Endometrial microvascular endothelial cells (primary cell): ENCODE data around the gene ATP1B2. TPM values are rescaled to one million over a fixed set of nuclear protein-coding genes. Genes with fewer than 3 reads are reported as not detected.

Source experiments
- in situ Hi-C: cut with HindIII; loops from 2 replicates; pipeline ENCODE4 v1.10.0; 2017; ENCODE audit warnings: low sequenced_read_pairs, low pct_unique_long_range_greater_than_20kb; ENCODE audit errors: inconsistent ontology term
- total RNA-seq: library from RNA; depleted of rRNA; stranded (reverse); fragments of >200 nt; gene quantifications from one replicate; pipeline ENCODE4 v1.2.3, GENCODE V29; 2015; ENCODE audit errors: inconsistent ontology term

The ATP1B2 gene
- total RNA-seq, 1 donor from 2014 or later = not detected

- in situ Hi-C loops = no loop called here
Measured at GRCh38 chr17:7703584-7704479, 53.1 kb downstream of the ATP1B2 start.

DNA sequence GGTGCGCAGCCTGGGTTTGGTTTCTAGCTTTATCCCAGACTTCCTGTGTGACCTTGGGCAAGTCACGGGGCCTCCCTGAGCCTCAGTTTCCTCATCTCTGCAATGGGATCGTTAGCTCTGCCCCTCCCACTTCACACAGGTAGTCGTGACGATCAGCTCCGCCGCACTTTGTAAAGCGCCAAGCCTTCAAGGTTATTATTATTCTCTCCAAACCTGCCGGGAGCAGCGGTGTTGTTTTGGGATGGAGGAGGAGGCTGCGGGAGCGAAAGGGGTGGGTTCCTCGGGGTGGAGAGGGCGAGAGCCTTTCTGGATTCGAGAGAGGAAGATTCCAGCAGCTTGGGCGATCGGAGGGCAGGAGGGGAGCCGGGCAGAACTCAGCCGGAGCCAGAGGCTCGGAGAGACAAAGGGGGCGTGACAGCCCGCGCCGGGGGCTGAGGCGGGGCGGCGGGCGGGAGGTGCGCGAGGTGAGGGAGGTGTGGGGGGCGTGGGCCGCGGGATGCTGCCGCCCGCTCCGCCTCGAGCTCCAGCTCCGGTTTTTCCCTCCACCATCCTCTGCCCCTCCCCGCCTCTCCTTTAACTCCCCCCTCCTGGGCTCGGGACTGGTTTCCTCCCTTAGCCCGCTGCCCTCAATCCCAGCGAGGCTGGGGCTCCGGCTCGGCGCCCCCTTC, 54.0 kb downstream of the ATP1B2 start, which contains the start of gene EFNB3:
Gene EFNB3, plus strand, starts transcription at position 602 of the 668 bp plus-strand sequence. CDS start 397 bp downstream, outside the sequence.
- in situ Hi-C loops = no loop called here

GRCh38 chr17:7705269-7706255, 54.8 kb downstream of the ATP1B2 start:
- in situ Hi-C loops = no loop called here

DNA sequence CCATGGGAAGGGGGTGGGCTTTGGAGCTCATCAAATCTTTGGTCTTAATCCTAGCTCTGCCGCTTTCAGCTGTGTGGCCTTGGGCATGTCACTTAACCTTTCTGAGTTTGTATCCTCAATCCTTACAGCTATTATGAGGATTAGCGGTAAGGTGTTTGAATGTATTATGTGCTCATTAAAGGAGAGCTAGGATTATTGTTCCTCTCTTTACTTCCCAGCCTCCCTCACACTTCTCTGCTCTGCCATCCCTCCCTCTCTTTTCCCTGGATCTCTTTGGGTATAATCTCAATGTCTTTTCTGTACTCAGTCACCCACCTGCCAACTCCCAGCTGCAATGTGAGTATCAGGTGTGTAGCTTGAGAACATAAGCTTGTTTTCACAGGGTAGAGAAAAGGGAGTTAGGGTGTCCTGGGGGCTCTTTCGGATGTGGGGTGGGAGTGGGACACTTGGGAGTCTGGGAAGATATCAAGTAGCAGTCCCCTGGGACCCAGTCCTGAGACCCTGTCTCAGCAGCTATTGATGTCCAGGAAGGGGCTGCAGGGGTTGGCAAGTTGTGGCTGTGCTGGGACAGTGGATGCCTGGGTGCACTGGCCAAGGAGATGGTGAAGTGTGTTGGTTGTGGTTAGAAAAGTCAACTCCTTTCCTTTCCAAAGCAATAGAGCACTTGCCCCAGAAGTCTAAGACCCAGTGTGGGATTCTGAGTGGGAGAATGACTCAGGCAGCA, 56.1 kb downstream of the ATP1B2 start:
- in situ Hi-C loops = no loop called here

Other genes with a start within 250 kb of the ATP1B2 start
- gene TMEM256, start 246.8 kb upstream of the ATP1B2 start, total RNA-seq = 109 TPM
- gene NLGN2, start 243.1 kb upstream of the ATP1B2 start, total RNA-seq = 3.4 TPM
- gene SPEM1, start 230.6 kb upstream of the ATP1B2 start, total RNA-seq = not detected
- gene SPEM2, start 225.3 kb upstream of the ATP1B2 start, total RNA-seq = not detected
- not detected for gene SPEM3, start 222.1 kb upstream of the ATP1B2 start, total RNA-seq
- 5.2 TPM for gene TMEM102, start 215.5 kb upstream of the ATP1B2 start, total RNA-seq
- not detected for gene FGF11, start 211.4 kb upstream of the ATP1B2 start, total RNA-seq
- gene CHRNB1, start 205.9 kb upstream of the ATP1B2 start, total RNA-seq = 14.1 TPM
- gene ZBTB4, start 171.3 kb upstream of the ATP1B2 start, total RNA-seq = 23.1 TPM
- not detected for gene SLC35G6, start 169.5 kb upstream of the ATP1B2 start, total RNA-seq
- gene POLR2A, start 166.6 kb upstream of the ATP1B2 start, total RNA-seq = 40.6 TPM
- gene TNFSF12, start 101.9 kb upstream of the ATP1B2 start, total RNA-seq = 9.5 TPM
- gene TNFSF13, start 92.2 kb upstream of the ATP1B2 start, total RNA-seq = 2.1 TPM
- 113 TPM for gene SENP3, start 89.0 kb upstream of the ATP1B2 start, total RNA-seq
- gene CD68, start 71.3 kb upstream of the ATP1B2 start, total RNA-seq = 22.9 TPM
- 328 TPM for gene MPDU1, start 67.1 kb upstream of the ATP1B2 start, total RNA-seq
- not detected for gene SOX15, start 60.8 kb upstream of the ATP1B2 start, total RNA-seq
- 29.0 TPM for gene FXR2, start 36.0 kb upstream of the ATP1B2 start, total RNA-seq
- gene SAT2, start 23.1 kb upstream of the ATP1B2 start, total RNA-seq = 48.7 TPM
- gene SHBG, start 20.8 kb upstream of the ATP1B2 start, total RNA-seq = not detected
- gene TP53, start 36.6 kb downstream of the ATP1B2 start, total RNA-seq = 57.6 TPM
- 24.4 TPM for gene WRAP53, start 37.6 kb downstream of the ATP1B2 start, total RNA-seq
- not detected for gene EFNB3, start 54.3 kb downstream of the ATP1B2 start, total RNA-seq
- 1.1 TPM for gene DNAH2, start 66.8 kb downstream of the ATP1B2 start, total RNA-seq
- gene KDM6B, start 183.3 kb downstream of the ATP1B2 start, total RNA-seq = 1.3 TPM
- 148 TPM for gene TMEM88, start 204.1 kb downstream of the ATP1B2 start, total RNA-seq
- 52.5 TPM for gene NAA38, start 206.6 kb downstream of the ATP1B2 start, total RNA-seq
- gene CYB5D1, start 207.1 kb downstream of the ATP1B2 start, total RNA-seq = 7.6 TPM
- 46.3 TPM for gene CHD3, start 237.9 kb downstream of the ATP1B2 start, total RNA-seq